GM19324 (cell line): ENCODE measurements around the gene SLC15A5.

ENCODE experiments used
- ATAC-seq: cut with Tn5 transposase; IDR thresholded peaks from one replicate; pipeline ENCODE4 v1.9.1; 2021; ENCODE audit warnings: mild to moderate bottlenecking, moderate library complexity; ENCODE audit not compliant: unreplicated experiment, low FRiP score

The SLC15A5 gene, protein sequence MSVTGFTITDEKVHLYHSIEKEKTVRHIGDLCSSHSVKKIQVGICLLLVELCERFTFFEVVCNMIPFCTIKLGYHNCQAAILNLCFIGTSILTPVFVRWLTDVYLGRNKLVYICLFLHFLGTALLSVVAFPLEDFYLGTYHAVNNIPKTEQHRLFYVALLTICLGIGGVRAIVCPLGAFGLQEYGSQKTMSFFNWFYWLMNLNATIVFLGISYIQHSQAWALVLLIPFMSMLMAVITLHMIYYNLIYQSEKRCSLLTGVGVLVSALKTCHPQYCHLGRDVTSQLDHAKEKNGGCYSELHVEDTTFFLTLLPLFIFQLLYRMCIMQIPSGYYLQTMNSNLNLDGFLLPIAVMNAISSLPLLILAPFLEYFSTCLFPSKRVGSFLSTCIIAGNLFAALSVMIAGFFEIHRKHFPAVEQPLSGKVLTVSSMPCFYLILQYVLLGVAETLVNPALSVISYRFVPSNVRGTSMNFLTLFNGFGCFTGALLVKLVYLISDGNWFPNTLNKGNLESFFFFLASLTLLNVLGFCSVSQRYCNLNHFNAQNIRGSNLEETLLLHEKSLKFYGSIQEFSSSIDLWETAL

GRCh38 chr12:16277585-16277984, at the start of gene SLC15A5:
TSS of gene SLC15A5 (minus strand) at chr12:16277685. CDS start at chr12:16277685, 0 bp downstream.
- ATAC-seq, result no peak

DNA sequence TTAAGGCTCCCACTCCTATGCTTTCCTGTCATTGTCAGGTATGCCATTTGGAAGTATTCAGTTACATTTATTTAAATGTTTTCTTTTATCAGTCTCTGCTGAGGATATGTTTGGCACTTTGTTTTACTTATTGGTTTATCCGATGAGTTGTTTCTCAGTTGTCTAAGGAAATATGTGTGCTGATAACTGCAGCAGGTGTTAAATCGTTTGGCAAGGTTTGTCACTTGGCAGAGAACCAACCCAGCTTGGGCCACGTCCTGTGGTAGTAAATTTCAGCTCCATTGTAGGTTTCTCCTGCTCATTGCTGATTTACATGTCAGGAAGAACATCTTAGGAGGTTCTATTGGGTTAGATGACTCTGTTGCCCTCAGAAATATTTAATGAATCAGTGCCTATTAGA, 47.9 kb upstream of the SLC15A5 start:
- no peak for ATAC-seq

GRCh38 chr12:16324772-16325171, 47.3 kb upstream of the SLC15A5 start:
- no peak for ATAC-seq

DNA sequence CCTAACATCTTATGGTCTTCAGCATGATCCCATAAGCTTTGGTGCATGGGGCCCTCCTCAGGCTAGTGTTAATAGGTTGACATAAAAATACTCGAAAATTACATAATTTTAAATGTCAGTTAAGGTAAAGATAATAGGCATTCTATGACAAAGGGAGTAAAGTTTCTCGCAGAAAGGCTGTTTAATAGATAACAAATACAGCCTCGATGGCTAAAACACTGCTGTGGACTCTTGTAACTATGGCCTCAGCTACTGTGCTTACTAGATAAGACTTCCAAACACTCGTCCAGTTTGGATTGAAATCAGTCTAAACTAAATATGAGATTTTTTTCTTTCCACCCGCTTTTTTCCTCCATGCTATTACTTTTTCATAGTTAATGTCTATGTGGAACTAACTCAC, 46.8 kb upstream of the SLC15A5 start:
- no peak for ATAC-seq

DNA sequence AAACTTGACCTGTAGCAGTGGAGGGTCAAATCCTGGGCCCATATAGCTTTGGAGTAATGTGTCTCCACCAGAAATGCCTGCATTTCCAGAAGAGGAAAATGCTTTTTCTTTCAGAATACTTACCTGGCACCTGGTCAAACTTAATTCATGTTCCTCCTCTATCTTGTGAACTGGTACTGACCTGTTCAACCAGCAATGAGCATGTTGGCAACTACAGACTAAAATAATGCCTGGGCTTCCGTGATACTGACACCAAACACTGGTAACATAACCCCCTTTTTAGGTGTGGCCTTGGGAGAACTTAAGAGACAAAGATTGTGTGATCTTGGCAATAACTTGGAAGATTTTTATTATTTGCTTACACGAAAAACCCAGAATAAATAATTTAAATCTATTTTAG, 46.2 kb upstream of the SLC15A5 start:
- ATAC-seq, result no peak

GRCh38 chr12:16323010-16323409, 45.5 kb upstream of the SLC15A5 start:
- ATAC-seq, result no peak

DNA sequence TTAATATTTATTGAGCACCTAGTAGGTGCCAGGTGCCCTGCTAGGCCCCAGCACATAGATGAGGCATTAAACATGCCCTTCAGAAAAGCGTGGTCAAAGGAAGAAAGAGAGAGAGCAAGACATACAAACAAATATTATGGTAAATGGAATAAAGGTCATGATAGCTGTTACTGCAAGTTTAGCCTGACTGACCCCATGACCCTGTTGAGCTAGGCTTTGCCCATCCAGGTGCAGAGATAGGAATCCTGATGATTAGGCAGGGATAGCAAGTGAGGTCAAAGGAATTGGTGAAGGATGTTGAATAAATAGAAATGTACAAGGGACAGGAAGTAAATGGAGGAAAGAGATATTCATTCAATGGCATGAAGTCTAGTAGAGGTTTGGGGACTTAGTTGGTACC, 33.4 kb upstream of the SLC15A5 start:
- no peak for ATAC-seq

DNA sequence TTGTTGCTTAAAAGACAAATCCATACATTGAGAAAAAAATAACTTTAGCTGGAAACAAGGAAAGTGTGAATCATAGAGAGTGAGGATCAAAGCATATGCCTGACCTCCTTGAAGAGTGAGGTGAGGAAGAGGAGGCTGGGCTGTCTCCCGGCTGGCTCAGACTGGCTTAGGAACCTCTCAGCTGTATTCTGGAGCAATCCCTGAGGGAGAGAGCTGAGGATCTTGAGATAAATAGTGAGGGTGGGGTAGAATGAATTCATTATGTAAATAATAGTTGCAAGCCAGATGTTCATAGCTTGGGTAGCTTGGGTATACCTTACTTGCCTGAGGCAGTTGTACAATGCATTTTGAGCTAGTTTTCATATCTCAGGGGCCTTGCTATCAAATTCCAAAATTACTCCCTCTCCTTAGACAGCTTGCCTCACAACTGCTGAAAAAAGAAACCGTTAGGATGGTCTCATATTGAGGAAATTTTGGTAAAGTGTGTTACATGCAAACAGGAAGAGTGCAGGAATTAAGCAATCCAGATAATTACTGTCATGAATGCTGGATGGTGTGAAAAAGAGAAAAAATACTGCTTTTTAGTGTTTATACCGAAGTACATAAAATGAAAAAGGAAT, 30.5 kb upstream of the SLC15A5 start:
- ATAC-seq, result no peak

- no peak for ATAC-seq
Observed at GRCh38 chr12:16303939-16304338, 26.5 kb upstream of the SLC15A5 start.

DNA sequence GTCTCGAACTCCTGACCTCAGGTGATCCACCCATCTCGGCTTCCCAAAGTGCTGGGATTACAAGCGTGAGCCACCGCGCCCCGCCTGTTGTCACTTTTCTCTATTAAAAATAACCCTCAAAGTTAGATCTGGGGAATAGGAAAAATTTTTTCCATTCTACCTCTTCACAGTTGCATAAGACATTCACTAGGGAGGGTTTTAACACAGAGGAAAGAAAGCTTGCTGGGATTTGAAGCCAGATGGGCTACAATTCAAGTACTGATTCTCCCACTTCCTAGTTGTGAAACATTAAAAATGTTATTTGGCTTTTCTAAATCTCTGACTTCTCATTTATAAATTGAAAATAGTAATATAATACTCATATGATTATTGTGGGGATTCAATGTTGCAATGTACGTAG, 23.3 kb upstream of the SLC15A5 start:
- ATAC-seq, result no peak

- no peak for ATAC-seq
Observed at GRCh38 chr12:16300122-16300521, 22.6 kb upstream of the SLC15A5 start.

- no peak for ATAC-seq
Observed at GRCh38 chr12:16299403-16299802, 21.9 kb upstream of the SLC15A5 start.

- no peak for ATAC-seq
Observed at GRCh38 chr12:16297521-16297920, 20.0 kb upstream of the SLC15A5 start.

GRCh38 chr12:16294376-16294956, 17.0 kb upstream of the SLC15A5 start:
- ATAC-seq, result no peak

DNA sequence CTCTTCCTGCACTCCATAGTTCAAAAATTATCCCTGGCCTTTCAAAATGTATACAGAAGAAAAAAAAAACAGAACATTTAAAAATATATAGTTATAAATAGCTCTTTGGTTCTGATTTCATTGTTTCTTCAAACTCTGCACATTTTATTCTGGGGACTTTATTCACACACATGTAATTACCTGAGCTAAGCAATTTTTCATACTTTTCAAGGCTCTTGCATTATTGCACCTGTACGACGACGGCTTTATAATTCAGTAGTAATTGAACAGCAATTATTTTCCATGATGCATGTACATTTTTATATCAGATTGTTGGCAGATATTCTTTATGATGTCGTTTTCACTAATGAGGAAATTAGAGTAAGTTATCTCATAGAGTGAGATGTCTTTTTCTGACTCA, 13.5 kb upstream of the SLC15A5 start:
- no peak for ATAC-seq

DNA sequence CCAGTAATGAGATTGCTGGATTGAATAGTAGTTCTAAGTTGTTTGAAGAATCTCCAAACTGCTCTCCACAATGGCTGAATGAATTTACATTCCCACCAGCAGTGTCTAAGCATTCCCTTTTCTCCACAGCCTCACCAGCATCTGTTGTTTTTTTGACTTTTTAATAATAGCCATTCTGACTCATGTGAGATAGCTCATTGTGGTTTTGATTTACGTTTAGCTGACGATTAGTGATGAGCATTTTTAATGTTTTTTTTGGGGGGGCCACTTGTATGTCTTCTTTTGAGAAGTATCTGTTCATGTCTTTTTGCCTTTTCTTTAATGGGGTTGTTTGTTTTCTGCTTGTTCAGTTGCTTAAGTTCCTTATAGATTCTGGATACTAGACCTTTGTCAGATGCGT, 8.1 kb upstream of the SLC15A5 start:
- no peak for ATAC-seq

- no peak for ATAC-seq
Observed at GRCh38 chr12:16282978-16283377, 5.5 kb upstream of the SLC15A5 start.

GRCh38 chr12:16282081-16282480, 4.6 kb upstream of the SLC15A5 start:
- ATAC-seq, result no peak

DNA sequence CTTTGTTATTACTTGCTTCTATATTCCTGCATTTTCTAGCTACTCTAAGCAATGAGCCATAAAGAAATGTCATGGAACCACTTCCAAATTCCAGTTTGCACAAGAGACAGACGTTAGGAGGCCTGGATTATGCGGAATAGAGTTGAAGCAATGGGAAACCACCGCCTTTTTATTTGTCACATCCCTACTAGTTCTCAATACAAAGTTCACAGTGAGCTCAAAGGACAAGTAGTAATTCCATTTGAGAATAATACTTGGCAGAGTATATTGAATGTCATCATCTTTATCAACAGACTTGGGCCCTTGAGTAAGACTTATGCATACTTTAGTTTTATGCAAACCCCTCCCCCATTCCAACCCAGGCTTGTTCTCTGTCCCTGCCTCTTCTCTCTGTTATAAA, 3.7 kb upstream of the SLC15A5 start:
- ATAC-seq, result no peak

DNA sequence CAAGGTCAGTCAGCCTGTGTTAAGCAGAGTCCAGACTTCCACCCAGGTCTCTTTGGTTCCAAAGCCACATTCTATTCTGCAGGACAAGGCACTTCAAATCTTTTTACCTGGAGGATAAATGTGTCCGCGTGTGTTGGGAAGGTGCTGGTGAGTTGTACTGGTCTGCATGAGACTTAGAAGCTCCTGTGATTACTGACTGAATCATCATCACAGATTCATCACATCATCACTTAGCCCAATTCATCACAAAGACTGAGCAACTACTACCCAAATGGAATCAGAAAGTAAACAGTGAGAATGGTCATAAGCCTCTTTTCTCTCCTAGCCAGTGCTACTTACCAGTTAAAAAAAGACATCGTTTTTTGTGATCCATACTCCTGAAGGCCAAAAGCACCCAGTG, 5.3 kb downstream of the SLC15A5 start:
- no peak for ATAC-seq

- no peak for ATAC-seq
Observed at GRCh38 chr12:16271062-16271461, 6.4 kb downstream of the SLC15A5 start.
